GM19468 (cell line): ENCODE data around the gene KLK7.

Source experiments
- ATAC-seq: cut with Tn5 transposase; IDR thresholded peaks from one replicate; pipeline ENCODE4 v1.9.1; 2021; ENCODE audit warnings: mild to moderate bottlenecking, moderate library complexity, moderate number of reproducible peaks; ENCODE audit not compliant: unreplicated experiment; ENCODE audit errors: extremely low read depth

Gene KLK7

DNA sequence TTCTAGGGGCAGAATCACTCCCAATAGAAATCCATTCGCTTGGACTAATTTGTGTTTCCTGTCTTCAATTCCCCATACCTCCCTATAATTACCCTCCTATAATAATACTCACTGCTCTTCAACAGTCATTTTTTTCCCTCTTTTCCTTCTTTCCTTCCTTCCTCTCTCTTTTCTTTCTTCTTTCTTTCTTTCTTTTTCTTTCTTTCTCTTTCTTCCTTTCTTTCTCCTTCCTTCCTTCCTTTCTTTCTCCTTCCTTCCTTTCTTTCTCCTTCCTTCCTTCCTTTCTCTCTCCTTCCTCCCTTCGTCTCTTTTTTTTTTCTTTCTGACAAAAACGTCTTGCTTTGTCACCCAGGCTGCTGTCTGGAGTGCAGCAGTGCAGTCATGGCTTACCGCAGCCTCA lies 38.9 kb downstream of the KLK7 start:
- ATAC-seq: no peak

DNA sequence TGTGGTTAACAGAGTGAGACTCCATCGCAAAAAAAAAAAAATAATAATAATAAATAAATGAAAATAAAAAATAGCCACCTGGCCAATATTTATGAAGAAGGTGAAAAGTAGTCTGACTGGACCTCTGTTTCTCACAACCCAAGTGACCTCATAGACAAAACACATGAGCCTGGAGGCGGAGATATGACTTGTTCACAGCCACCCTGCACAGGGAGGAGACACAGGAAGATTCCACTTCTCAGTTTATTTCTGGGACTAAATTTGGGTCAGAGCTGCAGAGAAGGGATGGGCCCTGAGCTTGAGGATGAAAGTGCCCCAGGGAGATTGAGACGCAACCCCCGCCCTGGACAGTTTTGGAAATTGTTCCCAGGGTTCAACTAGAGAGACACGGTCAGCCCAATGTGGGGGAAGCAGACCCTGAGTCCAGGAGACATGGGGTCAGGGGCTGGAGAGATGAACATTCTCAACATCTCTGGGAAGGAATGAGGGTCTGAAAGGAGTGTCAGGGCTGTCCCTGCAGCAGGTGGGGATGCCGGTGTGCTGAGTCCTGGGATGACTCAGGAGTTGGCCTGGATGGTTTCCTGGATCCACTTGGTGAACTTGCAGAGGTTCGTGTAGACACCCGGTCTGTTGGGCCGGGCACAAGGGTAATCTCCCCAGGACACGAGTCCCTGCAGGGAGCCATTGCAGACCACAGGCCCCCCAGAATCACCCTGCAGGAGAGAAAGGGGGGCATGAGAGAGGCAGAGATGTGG lies 40.5 kb downstream of the KLK7 start:
- ATAC-seq: no peak

DNA sequence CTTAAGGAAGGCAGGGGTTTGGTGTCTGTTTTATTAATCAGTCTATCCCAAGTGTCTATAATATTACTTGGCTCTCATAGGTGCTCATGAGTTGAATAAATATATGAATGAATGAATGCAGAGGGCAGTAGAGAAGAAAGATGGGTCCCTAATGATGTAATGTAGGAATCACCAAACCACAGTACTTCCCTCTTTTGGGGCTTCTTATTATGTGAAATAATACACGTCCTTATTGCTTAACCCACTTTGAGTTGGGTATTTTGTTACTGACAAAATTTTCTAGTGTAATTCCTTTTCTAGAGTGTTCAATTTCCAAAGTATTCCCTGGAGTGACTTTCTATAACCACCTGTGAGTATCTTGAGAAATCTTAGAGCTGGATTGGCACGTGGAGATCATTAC lies 44.1 kb downstream of the KLK7 start:
- ATAC-seq: no peak

DNA sequence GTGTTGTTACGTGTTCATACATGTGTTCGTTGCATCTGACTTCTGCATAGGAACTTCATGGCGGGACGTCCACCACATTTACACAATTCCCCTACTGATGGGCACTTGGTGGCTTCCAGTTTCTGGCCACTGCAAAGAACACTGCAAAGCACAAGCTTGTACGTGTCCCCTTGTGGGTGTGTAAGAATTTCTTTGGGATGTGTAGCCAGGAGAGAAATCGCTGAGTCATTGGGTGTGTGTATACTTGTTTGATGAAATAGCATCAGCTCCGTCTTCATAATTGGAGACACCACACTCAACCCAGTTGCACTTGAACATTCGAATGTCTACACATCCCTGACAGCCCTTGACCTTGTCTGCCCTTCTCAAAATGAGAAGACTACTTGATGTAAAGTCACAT lies 50.1 kb downstream of the KLK7 start:
- ATAC-seq: no peak

DNA sequence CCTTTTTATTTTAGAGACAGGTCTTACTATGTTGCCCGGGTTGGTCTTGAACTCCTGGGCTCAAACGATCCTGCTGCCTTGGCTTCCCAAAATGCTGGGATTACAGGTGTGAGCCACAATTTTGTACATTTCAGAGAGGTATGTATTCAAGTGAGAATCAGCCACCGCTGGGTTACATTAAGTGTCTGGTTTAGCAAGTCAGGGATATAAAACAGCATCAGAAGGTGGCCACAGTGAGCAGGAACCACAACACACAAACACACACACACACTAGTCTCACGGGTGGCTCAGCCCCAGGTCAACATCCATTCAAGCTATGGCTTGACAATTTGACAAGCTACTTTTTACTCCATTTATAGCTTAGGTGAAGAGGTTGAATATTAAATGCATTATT lies 51.0 kb downstream of the KLK7 start:
- ATAC-seq: no peak

DNA sequence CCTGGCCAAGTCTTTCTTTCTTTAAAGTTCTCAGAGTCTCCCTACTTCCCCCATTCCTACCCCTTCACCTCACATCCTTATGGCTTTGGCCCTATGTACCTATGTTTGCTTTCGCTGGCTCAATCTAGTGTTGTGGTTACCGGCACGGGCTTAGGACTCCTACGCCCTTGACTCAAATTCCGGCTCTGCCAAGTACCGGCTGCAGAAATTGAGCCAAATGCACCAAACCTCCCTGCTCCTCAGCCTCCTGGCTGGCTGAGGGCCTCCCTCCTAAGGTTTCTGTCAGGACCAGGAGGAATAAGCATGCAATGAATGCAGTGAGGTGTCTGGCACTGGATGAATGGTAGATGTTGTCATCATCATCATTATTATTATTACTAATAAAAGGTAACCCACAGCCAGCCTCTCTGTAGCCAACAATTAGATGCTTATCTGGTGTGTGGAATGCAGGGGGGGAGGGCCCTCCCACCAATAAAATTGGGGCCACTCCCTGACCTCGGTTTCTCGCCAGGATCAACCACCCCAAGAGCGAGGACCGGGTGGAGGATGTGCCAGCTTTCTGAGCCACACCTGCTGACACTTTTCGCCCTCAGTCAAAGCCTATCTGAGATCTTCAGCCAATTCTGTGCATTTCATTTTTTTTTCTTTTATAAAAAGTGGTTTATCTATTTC lies 51.6 kb downstream of the KLK7 start:
- no peak for ATAC-seq

DNA sequence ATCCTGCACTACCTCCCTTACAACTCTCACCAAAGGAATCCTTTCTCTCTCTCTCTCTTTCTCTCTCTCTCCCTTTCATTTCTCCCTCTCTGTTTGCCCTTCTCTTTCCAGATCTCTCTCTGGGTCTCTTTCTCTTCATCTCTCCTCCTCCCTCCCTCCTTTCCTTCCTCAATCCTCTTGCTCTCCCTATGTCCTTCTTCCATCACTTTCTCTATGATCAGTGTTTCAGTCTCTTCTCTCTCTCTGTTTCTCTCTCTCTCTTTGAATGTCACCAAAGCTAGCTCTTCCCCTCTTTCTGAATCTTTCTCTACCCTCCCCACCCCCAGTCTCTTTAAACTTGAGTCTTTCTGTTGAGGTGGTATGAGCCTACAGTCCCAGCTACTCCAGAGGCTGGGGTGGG lies 52.7 kb downstream of the KLK7 start:
- no peak for ATAC-seq

DNA sequence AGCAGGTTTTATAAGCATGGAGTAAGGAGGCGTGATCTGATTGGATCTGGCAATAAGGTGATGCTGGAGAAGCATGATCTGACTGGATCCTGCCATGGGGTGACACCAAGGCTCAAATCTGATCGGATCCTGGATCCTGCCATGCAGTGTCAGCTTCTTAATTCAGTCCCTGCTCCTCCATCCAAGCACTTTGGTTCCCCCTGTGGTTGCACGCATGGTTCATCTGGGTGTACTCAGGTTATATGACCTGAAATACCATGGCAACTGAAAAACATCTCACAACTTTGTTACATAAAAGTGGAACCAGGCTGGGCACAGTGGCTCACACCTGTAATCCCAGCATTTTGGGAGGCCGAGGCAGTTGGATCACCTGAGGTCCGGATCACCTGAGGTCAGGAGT lies 54.9 kb downstream of the KLK7 start:
- ATAC-seq: no peak
